8988T (cell line): ENCODE data around the gene DHRS1.

ENCODE experiments used
- DNase-seq: peaks from one replicate; pipeline ENCODE4 v3.0.0; 2011

DHRS1 gene

GRCh38 chr14:24327303-24327702, 27.7 kb upstream of the DHRS1 start:
- no peak for DNase-seq

- no peak for DNase-seq
Measured at GRCh38 chr14:24325963-24326362, 26.4 kb upstream of the DHRS1 start.

- no peak for DNase-seq
Measured at GRCh38 chr14:24325041-24325530, 25.5 kb upstream of the DHRS1 start.

- DNase-seq: no peak
Measured at GRCh38 chr14:24324024-24324423, 24.4 kb upstream of the DHRS1 start.

- DNase-seq: no peak
Measured at GRCh38 chr14:24323341-24323740, 23.8 kb upstream of the DHRS1 start.

GRCh38 chr14:24322672-24323071, 23.1 kb upstream of the DHRS1 start:
- DNase-seq: no peak

- no peak for DNase-seq
Measured at GRCh38 chr14:24321212-24321975, 21.8 kb upstream of the DHRS1 start.

GRCh38 chr14:24317141-24317928, 17.8 kb upstream of the DHRS1 start:
- no peak for DNase-seq

- DNase-seq: no peak
Measured at GRCh38 chr14:24316597-24316950, 17.0 kb upstream of the DHRS1 start.

GRCh38 chr14:24315807-24316596, 16.4 kb upstream of the DHRS1 start:
- no peak for DNase-seq

- no peak for DNase-seq
Measured at GRCh38 chr14:24315243-24315806, 15.7 kb upstream of the DHRS1 start.

- DNase-seq: no peak
Measured at GRCh38 chr14:24314377-24315193, 15.0 kb upstream of the DHRS1 start.

GRCh38 chr14:24313913-24314312, 14.3 kb upstream of the DHRS1 start:
- no peak for DNase-seq

GRCh38 chr14:24312736-24313507, 13.3 kb upstream of the DHRS1 start:
- no peak for DNase-seq

- DNase-seq: no peak
Measured at GRCh38 chr14:24311837-24312615, 12.4 kb upstream of the DHRS1 start.

GRCh38 chr14:24310646-24311604, 11.3 kb upstream of the DHRS1 start, which contains the start of gene LTB4R:
Gene LTB4R (plus strand): TSS chr14:24311502. CDS start chr14:24315652, 4,150 bp downstream.
- no peak for DNase-seq

GRCh38 chr14:24310265-24310645, 10.7 kb upstream of the DHRS1 start:
- DNase-seq: no peak

GRCh38 chr14:24309538-24310264, 10.1 kb upstream of the DHRS1 start, which contains the start of gene LTB4R2:
Gene LTB4R2 (plus strand): TSS chr14:24310140. CDS start chr14:24310665, 525 bp downstream.
- DNase-seq: no peak
